Skin epidermis (tissue), 12 donors: ENCODE results near the gene TSPYL4.
A peak's percentile ranks its signal among the peaks of the same experiment; 100 is the strongest.
"Not testable (repeated sequence)": the region's sequence is repeated elsewhere in the genome, so short reads cannot be mapped to it uniquely, and the experiment has no call there.

Experiments
- H3K27ac ChIP-seq, 21 experiments: fragments of 200-600 bp; sonication (generic) in 11 of 21; one replicate each; pipeline ENCODE4 v1.5.0; 2020; ENCODE audit warnings: mild to moderate bottlenecking in 3 of 21, inconsistent platforms in 2 of 21, moderate library complexity in 2 of 21
- H3K4me3 ChIP-seq, 7 experiments: fragments of 200-600 bp; sonication (generic) in 2 of 7; one replicate each; pipeline ENCODE4 v1.5.0; 2020; ENCODE audit warnings: inconsistent platforms in 2 of 7, mild to moderate bottlenecking in 2 of 7, moderate library complexity in 1 of 7

The TSPYL4 gene

GRCh38 chr6:116253505-116254296 is at the start of gene TSPYL4:
Gene TSPYL4 (minus strand): TSS chr6:116254075. CDS start chr6:116254008, 67 bp downstream.
- peak within 1 kb of the TSS; percentile 31 to 96 (median 88) for H3K27ac ChIP-seq
- H3K4me3 ChIP-seq: peak within 1 kb of the TSS; percentile 75 to 100 (median 95)

- H3K27ac ChIP-seq: no peak overlapping the region
- no peak overlapping the region for H3K4me3 ChIP-seq
Measured at GRCh38 chr6:116301104-116301503, 47.2 kb upstream of the TSPYL4 start.

- Histone ChIP-seq H3K4me3 (no peak overlapping the region), H3K27ac (peak overlapping the region in 1 of 21 experiments; percentile 15)
Measured at GRCh38 chr6:116300566-116300965, 46.7 kb upstream of the TSPYL4 start.

DNA sequence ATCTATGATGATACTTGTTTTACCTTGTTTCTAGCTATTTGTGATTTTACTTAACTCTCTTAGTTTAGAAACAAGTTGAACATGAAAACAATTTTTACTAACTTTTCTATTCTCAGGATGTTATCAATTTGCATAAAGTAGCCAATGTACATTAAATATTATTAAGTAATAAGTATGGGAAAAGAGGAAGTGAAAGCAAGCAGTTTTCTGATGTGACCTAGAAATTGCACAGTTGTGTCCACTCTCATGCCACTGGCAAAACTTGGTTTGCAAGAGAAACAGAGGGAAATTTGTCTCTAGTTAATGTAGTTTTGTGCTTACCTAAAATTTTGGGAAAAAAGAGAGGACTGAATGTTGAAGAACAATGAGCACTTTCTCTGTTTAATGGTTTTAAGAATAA is 45.1 kb upstream of the TSPYL4 start:
- Histone ChIP-seq H3K4me3 (no peak overlapping the region), H3K27ac (no peak overlapping the region)

GRCh38 chr6:116298273-116298672 is 44.4 kb upstream of the TSPYL4 start:
- no peak overlapping the region for H3K4me3 ChIP-seq
- no peak overlapping the region for H3K27ac ChIP-seq

GRCh38 chr6:116292553-116292952 is 38.7 kb upstream of the TSPYL4 start:
- Histone ChIP-seq H3K4me3 (no peak overlapping the region), H3K27ac (no peak overlapping the region)

DNA sequence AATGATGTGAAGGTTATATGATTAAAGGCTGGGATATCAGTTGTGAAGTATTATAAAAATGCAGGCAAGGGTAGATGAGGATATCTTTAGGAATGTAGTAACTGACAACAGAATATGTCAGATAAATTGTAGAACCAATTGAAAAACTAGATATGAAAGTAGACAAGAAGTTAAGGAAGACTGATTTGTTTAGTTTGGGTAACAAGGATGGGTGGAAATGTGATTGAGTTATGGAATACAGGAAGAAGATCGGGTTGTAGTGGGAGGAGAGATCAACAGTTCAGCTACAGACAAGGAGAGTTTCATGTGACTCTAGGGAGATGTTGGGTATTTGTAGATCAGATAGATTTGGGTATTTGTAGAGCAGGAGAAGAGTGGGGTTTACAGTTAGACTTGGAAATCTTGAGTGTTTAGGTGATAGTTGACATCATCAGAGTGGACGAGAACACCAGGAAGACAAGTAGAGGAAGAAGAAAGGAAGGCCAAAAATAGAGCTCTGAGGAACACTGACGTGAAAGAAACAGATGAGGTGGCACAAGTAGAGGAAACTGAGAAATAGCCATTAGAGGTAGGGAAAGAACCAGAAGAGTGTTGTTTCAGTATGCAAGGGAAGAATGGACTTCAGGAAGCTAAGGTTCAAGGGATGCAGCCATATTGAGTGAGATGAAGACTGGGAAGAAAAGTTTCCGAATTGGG is 38.0 kb upstream of the TSPYL4 start:
- Histone ChIP-seq H3K4me3 (no peak overlapping the region), H3K27ac (no peak overlapping the region)

GRCh38 chr6:116290799-116291198 is 36.9 kb upstream of the TSPYL4 start:
- no peak overlapping the region for H3K4me3 ChIP-seq
- no peak overlapping the region for H3K27ac ChIP-seq

DNA sequence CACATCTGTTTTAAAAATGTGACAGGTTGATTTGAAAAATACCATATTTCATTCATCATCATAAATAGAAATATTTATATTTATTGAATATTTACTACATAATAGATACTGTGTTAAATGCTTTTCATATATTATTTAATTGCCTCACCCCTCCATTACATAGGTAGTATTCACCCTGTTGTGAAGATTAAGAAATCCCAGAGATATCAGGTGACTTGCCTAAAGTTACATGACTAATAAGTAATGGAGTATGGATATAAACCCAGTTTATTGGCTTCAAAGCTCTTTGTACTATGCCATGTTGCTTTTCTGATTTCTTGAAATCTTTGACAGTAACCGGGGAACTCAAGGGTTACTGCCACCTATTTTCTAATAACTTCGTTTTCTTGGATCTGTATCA is 36.0 kb upstream of the TSPYL4 start:
- H3K27ac ChIP-seq: no peak overlapping the region
- H3K4me3 ChIP-seq: no peak overlapping the region

DNA sequence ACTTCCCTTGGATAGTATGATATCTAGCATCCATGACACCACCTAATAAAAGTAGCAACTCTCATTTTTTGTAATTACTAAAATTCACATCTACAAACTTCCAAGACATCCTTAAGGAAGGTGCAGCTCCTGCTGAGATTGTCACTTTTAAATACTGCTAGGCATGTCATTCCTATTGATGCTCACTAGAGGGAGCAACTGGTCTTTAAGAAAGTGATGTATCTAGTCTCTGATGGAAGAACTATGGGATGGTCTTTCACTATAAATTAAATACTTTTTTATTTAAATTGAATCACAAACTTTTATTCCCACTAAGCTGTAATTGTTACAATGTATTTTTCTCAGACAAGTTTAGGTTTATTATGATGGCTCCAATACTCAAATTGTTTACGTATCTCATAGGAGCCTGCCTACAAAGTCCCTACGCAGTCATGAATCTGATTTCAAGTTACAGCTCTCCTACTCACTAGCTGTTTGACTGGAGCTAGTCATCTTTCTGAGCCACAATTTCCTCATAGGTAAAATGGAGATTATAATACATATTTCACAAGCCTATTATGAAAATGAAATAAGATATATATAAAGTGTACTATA is 33.9 kb upstream of the TSPYL4 start:
- H3K4me3 ChIP-seq: no peak overlapping the region
- no peak overlapping the region for H3K27ac ChIP-seq

- Histone ChIP-seq H3K4me3 (no peak overlapping the region), H3K27ac (no peak overlapping the region)
Measured at GRCh38 chr6:116286773-116287358, 33.0 kb upstream of the TSPYL4 start.

DNA sequence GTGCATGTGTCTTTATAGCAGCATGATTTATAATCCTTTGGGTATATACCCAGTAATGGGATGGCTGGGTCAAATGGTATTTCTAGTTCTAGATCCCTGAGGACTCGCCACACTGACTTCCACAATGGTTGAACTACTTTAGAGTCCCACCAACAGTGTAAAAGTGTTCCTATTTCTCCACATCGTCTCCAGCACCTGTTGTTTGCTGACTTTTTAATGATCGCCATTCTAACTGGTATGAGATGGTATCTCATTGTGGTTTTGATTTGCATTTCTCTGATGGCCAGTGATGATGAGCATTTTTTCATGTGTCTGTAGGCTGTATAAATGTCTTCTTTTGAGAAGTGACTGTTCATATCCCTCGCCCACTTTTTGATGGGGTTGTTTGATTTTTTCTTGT is 31.1 kb upstream of the TSPYL4 start:
- not testable (repeated sequence) for H3K4me3 ChIP-seq, H3K27ac ChIP-seq

- H3K4me3 ChIP-seq: no peak overlapping the region
- H3K27ac ChIP-seq: no peak overlapping the region
Measured at GRCh38 chr6:116283191-116283590, 29.3 kb upstream of the TSPYL4 start.

GRCh38 chr6:116282698-116283097 is 28.8 kb upstream of the TSPYL4 start:
- no peak overlapping the region for H3K4me3 ChIP-seq
- no peak overlapping the region for H3K27ac ChIP-seq

- Histone ChIP-seq H3K27ac (peak overlapping the region in 3 of 21 experiments; percentile 98 to 99 (median 98)), H3K4me3 (no peak overlapping the region)
Measured at GRCh38 chr6:116280933-116281316, 27.1 kb upstream of the TSPYL4 start.

GRCh38 chr6:116280161-116280932 is 26.5 kb upstream of the TSPYL4 start:
- Histone ChIP-seq H3K27ac (peak overlapping the region in 20 of 21 experiments; percentile 80 to 99 (median 98)), H3K4me3 (peak overlapping the region; percentile 77 to 94 (median 92))

DNA sequence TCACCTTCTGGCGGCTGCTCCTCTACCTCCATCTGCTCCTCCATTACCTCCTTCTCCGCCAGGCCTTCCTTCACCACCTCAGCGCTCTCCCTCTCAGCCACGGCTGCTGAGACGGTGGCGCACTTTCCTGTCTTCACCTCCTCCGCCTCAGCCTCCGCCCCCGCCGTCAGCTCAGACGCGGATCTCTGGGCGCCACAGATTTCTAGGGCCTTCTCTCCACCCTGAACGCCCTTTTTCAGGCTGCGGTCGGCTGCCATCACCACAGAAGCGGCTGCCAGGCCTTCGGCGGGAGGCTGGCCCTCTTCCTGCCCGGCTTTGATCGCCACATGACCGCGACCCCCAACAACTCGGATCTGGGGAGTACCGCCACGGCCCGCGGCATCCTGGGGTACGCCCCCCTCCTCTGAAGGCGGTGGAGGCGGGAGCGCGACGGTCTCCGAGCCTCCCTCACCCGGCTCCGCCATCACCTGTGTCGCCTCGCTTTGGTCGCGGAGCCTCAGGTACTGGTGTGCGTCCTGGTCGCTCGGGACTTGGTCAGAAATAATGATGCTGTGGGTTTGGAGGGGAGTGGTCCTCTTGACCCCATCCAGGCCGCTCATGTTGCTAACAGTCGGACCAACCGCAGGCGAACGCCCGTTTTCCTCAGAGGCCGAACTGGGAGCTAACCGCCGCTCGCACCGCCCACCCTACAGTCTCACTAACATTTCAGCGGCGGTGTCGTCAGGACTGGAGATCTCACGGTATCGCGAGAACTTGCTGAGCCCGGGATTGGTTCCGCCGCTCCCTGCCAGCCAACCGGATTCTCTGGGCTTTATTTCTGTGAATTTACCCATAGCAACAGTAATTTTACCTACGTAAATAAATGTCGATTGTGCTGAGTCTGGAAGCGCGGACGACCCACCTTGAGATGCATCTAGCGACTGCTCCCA is 25.6 kb upstream of the TSPYL4 start, which contains the start of gene TSPYL1:
TSPYL1 (minus strand) TSS at position 699 of the 929 bp plus-strand sequence; CDS start at position 599, 100 bp downstream.
- peak within 1 kb of the TSS; percentile 90 to 99 (median 98) for H3K27ac ChIP-seq

DNA sequence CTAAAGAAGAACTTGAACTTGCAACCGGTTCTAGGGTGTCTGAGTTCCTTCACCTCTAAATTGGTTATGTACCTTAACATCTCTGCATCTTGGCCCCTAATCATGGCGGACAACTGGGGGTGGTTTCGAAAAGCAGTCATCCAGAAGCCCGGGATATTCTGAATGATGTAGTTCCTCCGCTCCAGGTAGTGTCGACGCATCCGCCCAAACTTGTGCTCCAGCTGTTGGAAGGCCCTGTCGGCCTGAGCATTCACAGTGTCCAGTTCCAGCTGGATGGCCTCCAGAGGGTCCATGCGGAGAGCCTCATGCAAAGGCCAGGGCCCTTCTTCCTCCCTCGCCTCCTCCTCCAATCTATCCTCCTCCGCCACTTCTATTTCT is 25.0 kb upstream of the TSPYL4 start:
- Histone ChIP-seq H3K4me3 (peak overlapping the region; percentile 77 to 94 (median 92)), H3K27ac (peak overlapping the region; percentile 90 to 99 (median 98))

More for the DNA sequence above, 25.6 kb upstream of the TSPYL4 start, which contains the start of gene TSPYL1:
- H3K4me3 ChIP-seq: peak within 1 kb of the TSS; percentile 77 to 94 (median 92)
